GM23338 (cell line): ENCODE measurements around the gene IQGAP2.

Source experiments
- CREB1 ChIP-seq: fragments of 250-450 bp; sonication (Bioruptor Pico); IDR thresholded peaks from 2 replicates; pipeline ENCODE4 v1.5.0; 2020; ENCODE audit warnings: low read depth, mild to moderate bottlenecking, moderate library complexity
- ETS1 ChIP-seq: IDR thresholded peaks from 2 replicates; pipeline ENCODE4 v1.6.1; 2016; ENCODE audit warnings: antibody characterized with exemption
- EZH2 ChIP-seq: fragments of 200-600 bp; sonication (generic); IDR thresholded peaks from one replicate; pipeline ENCODE4 v1.8.0; 2017; ENCODE audit warnings: antibody characterized with exemption, mild to moderate bottlenecking, low read depth; ENCODE audit not compliant: unreplicated experiment
- EZH2phosphoT487 ChIP-seq: fragments of 200-600 bp; sonication (generic); IDR thresholded peaks from one replicate; pipeline ENCODE4 v1.8.1; 2018; ENCODE audit warnings: antibody characterized with exemption; ENCODE audit not compliant: unreplicated experiment
- JUNB ChIP-seq: IDR thresholded peaks from one replicate; pipeline ENCODE4 v1.6.1; 2016; ENCODE audit warnings: antibody characterized with exemption; ENCODE audit not compliant: unreplicated experiment
- NANOG ChIP-seq: IDR thresholded peaks from 2 replicates; pipeline ENCODE4 v1.6.1; 2016; ENCODE audit warnings: antibody characterized with exemption, borderline replicate concordance
- POLR2AphosphoS5 ChIP-seq: IDR thresholded peaks from 2 replicates; pipeline ENCODE4 v1.6.1; 2016; ENCODE audit warnings: antibody characterized with exemption, low read depth
- TF ChIP-seq, protein P1 (sequence below): IDR thresholded peaks from one replicate; pipeline ENCODE4 v1.6.1; 2018; ENCODE audit warnings: antibody characterized with exemption; ENCODE audit not compliant: unreplicated experiment
- TF ChIP-seq, protein P2 (sequence below), 2 experiments: fragments of 200-600 bp in 1 of 2; sonication (generic) in 1 of 2; conservative IDR thresholded peaks; 2 replicates each; pipeline versions ENCODE4 v1.5.1 to v1.6.1; 2016 to 2017; ENCODE audit warnings: antibody characterized with exemption in 2 of 2, low read depth in 2 of 2, mild to moderate bottlenecking in 2 of 2, moderate library complexity in 1 of 2

DNA sequence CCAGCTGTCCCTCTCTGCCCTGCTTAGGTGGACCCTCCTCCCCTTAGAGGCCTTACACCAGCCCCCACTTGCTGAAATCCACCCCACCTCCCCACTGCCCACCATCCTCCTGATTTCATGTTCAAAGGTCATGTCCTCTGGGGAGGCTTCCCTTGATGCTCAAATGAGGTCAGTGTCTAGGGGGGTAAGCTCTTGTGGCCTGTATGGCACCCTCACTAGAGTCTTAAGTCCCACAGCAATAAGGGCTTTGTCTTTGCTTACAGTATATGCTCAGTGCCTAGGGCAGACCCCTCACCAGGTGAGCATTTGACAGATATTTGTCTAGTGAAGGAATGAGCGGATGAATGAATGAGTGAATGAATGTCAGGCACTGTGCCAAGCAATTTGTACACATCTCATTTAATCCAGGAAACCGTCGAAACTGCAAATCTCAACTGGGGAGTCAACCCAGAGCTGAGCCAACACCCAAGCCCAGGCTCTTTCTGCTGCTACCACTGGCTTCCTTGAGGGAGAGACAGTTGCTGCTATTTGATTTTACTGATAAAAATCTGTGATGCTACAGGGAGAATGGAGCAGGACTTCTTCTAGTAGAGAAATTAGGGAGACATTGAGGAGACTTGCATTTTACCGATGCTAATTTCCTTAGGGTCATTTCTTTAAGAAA, 101.9 kb downstream of the IQGAP2 start:
- TF ChIP-seq, protein P1, sequence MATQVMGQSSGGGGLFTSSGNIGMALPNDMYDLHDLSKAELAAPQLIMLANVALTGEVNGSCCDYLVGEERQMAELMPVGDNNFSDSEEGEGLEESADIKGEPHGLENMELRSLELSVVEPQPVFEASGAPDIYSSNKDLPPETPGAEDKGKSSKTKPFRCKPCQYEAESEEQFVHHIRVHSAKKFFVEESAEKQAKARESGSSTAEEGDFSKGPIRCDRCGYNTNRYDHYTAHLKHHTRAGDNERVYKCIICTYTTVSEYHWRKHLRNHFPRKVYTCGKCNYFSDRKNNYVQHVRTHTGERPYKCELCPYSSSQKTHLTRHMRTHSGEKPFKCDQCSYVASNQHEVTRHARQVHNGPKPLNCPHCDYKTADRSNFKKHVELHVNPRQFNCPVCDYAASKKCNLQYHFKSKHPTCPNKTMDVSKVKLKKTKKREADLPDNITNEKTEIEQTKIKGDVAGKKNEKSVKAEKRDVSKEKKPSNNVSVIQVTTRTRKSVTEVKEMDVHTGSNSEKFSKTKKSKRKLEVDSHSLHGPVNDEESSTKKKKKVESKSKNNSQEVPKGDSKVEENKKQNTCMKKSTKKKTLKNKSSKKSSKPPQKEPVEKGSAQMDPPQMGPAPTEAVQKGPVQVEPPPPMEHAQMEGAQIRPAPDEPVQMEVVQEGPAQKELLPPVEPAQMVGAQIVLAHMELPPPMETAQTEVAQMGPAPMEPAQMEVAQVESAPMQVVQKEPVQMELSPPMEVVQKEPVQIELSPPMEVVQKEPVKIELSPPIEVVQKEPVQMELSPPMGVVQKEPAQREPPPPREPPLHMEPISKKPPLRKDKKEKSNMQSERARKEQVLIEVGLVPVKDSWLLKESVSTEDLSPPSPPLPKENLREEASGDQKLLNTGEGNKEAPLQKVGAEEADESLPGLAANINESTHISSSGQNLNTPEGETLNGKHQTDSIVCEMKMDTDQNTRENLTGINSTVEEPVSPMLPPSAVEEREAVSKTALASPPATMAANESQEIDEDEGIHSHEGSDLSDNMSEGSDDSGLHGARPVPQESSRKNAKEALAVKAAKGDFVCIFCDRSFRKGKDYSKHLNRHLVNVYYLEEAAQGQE: no peak
- TF ChIP-seq, protein P2, sequence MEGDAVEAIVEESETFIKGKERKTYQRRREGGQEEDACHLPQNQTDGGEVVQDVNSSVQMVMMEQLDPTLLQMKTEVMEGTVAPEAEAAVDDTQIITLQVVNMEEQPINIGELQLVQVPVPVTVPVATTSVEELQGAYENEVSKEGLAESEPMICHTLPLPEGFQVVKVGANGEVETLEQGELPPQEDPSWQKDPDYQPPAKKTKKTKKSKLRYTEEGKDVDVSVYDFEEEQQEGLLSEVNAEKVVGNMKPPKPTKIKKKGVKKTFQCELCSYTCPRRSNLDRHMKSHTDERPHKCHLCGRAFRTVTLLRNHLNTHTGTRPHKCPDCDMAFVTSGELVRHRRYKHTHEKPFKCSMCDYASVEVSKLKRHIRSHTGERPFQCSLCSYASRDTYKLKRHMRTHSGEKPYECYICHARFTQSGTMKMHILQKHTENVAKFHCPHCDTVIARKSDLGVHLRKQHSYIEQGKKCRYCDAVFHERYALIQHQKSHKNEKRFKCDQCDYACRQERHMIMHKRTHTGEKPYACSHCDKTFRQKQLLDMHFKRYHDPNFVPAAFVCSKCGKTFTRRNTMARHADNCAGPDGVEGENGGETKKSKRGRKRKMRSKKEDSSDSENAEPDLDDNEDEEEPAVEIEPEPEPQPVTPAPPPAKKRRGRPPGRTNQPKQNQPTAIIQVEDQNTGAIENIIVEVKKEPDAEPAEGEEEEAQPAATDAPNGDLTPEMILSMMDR (conservative IDR thresholded peaks at IDR 0.05; ENCODE audit: low read depth in 2 of 2): no peak
- TF ChIP-seq NANOG (no peak), POLR2AphosphoS5 (no peak), JUNB (no peak), EZH2 (no peak), EZH2phosphoT487 (no peak), ETS1 (no peak), CREB1 (CRISPR knock-in tag) (no peak)
